RWPE2 (cell line): ENCODE data around the gene ZNF528.

ENCODE experiments used
- ATAC-seq: fragments of 200-7000 bp; cut with Tn5 transposase; 3 replicates; pipeline ENCODE4 v1.9.1; 2021; ENCODE audit warnings: low read depth
- DNase-seq: peaks from one replicate; pipeline ENCODE4 v3.0.0-alpha.2; 2020; ENCODE audit warnings: low spot score
- H3K27ac ChIP-seq: fragments of 450-650 bp; 2 replicates; pipeline ENCODE4 v1.5.1; 2017; ENCODE audit warnings: mild to moderate bottlenecking; ENCODE audit not compliant: poor library complexity, severe bottlenecking
- H3K27me3 ChIP-seq: fragments of 250-450 bp; sonication (Bioruptor Pico); 2 replicates; pipeline ENCODE4 v1.5.1; 2021; ENCODE audit warnings: mild to moderate bottlenecking, moderate library complexity; ENCODE audit not compliant: insufficient read depth, poor library complexity, severe bottlenecking
- H3K36me3 ChIP-seq: fragments of 250-450 bp; sonication (Bioruptor Pico); 2 replicates; pipeline ENCODE4 v1.5.1; 2020; ENCODE audit warnings: low read depth, mild to moderate bottlenecking, moderate library complexity
- H3K4me1 ChIP-seq: fragments of 250-450 bp; sonication (Bioruptor Pico); 2 replicates; pipeline ENCODE4 v1.5.1; 2021; ENCODE audit warnings: mild to moderate bottlenecking, moderate library complexity; ENCODE audit not compliant: insufficient read depth, poor library complexity, severe bottlenecking
- H3K4me3 ChIP-seq: fragments of 250-450 bp; sonication (Bioruptor Pico); 2 replicates; pipeline ENCODE4 v1.5.1; 2021; ENCODE audit warnings: mild to moderate bottlenecking, moderate library complexity; ENCODE audit not compliant: severe bottlenecking
- H3K9me3 ChIP-seq: fragments of 250-450 bp; sonication (Bioruptor Pico); 2 replicates; pipeline ENCODE4 v1.5.1; 2021; ENCODE audit warnings: mild to moderate bottlenecking, moderate library complexity; ENCODE audit not compliant: severe bottlenecking
- TF ChIP-seq, protein P1 (sequence below): fragments of 450-650 bp; IDR thresholded peaks from one replicate; pipeline ENCODE4 v1.5.1; 2017; ENCODE audit warnings: mild to moderate bottlenecking, moderate library complexity; ENCODE audit not compliant: poor library complexity, severe bottlenecking

ZNF528 gene

DNA sequence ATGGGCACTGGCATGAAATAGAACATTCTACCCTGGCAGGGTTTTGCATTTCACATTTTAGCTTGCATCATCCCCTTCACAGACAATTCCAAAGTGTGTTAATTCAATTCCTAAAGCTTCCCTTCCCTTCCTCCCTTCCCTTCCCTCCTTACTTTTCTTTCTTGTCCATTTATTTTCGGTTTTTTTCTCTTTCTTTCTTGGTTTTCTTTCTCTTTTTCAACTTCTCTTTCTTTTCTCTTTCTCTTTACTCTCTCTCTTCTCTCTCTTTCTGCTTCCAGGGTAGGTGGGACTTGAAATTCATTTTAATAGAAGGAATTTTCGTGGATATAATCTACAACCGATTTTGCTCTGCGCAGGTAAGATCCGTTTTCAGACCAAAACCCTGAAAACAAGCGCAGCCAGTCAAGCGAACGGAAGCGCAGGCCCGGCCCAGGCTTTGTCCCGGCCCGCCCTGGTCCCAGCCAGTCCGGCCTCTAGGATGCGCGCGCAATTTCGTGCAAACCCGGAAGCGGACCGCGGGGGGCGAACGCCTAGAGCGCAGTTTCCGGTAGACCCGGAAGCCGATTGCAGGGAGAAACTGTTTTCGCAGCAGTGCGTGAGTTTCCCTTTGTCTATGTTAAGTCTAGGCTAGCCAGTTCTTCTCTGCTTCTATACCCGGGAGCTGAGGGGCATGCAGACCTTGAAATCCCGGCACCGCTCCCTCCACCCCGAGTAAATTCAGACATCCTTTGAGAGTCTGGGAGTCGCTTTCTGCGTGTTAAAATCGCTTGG lies at the start of gene ZNF528:
ZNF528 (plus strand) TSS at position 540 of the 771 bp plus-strand sequence. CDS start 4,165 bp downstream, outside the sequence.
- Histone ChIP-seq H3K27ac (peak within 1 kb of the TSS; percentile 43), H3K27me3 (no peaks in the 10 kb centered on the region), H3K36me3 (no peaks in the 10 kb centered on the region), H3K9me3 (no peaks in the 10 kb centered on the region), H3K4me1 (no peaks in the 10 kb centered on the region), H3K4me3 (peak within 1 kb of the TSS; percentile 54)
- TF ChIP-seq, protein P1, sequence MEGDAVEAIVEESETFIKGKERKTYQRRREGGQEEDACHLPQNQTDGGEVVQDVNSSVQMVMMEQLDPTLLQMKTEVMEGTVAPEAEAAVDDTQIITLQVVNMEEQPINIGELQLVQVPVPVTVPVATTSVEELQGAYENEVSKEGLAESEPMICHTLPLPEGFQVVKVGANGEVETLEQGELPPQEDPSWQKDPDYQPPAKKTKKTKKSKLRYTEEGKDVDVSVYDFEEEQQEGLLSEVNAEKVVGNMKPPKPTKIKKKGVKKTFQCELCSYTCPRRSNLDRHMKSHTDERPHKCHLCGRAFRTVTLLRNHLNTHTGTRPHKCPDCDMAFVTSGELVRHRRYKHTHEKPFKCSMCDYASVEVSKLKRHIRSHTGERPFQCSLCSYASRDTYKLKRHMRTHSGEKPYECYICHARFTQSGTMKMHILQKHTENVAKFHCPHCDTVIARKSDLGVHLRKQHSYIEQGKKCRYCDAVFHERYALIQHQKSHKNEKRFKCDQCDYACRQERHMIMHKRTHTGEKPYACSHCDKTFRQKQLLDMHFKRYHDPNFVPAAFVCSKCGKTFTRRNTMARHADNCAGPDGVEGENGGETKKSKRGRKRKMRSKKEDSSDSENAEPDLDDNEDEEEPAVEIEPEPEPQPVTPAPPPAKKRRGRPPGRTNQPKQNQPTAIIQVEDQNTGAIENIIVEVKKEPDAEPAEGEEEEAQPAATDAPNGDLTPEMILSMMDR = no peak
- ATAC-seq (peak; percentile 98), DNase-seq (peak; percentile 93)

DNA sequence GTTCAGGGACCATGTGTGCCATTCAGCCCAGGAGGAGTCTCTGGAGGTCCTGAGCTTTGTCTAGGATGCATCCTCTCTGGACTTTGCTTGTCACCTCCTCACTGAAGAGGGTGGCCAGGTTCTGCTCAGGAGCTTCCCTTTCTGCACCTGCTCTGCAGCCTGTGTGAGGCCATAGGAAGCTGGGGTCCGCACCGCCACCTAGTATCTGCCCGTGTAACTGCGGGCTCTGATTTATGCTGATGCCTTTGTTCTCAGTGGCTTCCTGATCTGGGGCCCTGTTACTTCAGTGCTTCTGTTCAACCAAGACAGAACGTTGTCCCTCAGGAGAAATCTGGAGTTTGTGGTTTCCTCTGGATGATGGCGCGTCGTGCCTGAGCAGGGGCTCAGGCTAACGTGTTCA lies 46.1 kb upstream of the ZNF528 start:
- TF ChIP-seq, protein P1 = no peak
- no peaks in the 10 kb centered on the region for H3K9me3 ChIP-seq
- H3K27me3 ChIP-seq = no peaks in the 10 kb centered on the region
- ATAC-seq = no peak
- DNase-seq = no peak
- no peak overlapping the region for H3K4me3 ChIP-seq
- H3K4me1 ChIP-seq = no peaks in the 10 kb centered on the region
- H3K36me3 ChIP-seq = no peaks in the 10 kb centered on the region
- H3K27ac ChIP-seq = no peak overlapping the region

DNA sequence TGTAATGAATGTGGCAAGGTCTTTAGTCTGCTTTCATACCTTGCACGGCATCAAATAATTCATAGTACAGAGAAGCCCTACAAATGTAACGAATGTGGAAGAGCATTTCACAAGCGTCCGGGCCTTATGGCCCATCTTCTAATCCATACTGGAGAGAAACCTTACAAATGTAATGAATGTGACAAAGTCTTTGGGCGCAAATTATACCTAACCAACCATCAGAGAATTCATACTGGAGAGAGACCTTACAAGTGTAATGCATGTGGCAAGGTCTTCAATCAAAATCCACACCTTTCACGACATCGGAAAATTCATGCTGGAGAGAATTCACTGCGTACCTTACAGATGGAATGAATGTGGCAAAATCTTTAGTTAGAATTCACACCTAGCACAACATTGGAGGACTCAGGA lies 31.2 kb upstream of the ZNF528 start:
- no peak overlapping the region for H3K4me3 ChIP-seq
- ATAC-seq = no peak
- H3K4me1 ChIP-seq = no peaks in the 10 kb centered on the region
- DNase-seq = no peak
- H3K27ac ChIP-seq = no peak overlapping the region
- H3K9me3 ChIP-seq = peaks cover 15% of the 10 kb centered on the region
- H3K27me3 ChIP-seq = no peaks in the 10 kb centered on the region
- H3K36me3 ChIP-seq = no peaks in the 10 kb centered on the region
- TF ChIP-seq, protein P1 = no peak

DNA sequence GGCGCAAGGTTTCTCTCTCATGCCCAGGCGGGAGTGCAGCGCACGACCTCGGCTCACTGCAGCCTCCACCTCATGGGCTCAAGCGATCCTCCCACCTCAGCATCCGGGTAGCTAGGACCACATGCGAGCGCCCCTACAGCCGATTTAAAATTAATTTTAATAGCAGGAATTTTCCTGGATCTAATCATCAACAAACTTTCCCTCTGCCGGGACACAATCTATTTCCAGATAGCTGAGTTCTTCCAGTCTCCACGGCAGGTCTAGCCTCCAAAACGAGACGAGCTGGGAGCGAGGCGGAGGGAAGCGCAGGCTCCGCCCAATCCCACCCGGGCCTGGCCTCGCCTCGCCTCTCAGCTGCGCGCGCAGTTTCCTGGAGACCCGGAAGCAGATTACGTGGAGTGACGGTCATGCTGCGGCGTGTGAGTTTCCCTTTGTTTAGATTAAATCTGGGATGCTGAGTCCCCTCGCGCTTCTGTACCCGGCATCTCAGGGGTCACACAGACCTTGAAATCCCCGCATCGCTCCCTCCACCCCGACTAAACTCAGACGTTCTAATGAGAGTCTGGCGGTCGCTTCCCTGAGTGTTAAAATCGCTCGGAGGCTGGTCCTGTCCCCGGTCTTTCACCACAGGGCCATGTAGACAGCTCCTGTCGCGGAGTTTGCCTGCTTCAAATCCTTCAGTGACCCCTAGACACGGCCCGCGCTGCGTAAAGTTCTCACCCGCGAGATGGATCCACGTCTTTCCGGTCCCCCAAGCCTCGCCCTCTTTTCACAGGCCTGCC lies 27.9 kb upstream of the ZNF528 start, which contains the start of gene ZNF880:
ZNF880 (plus strand) TSS at position 365 of the 782 bp plus-strand sequence; CDS start at position 408, 43 bp downstream.
- peak within 1 kb of the TSS; percentile 73 for H3K27ac ChIP-seq
- ATAC-seq = peak; percentile 98
- peaks cover 12% of the 10 kb centered on the region for H3K9me3 ChIP-seq
- TF ChIP-seq, protein P1 = no peak
- 0 out of 2 replicates have a peak, but pooled peaks cover 8% of the 10 kb centered on the region for H3K36me3 ChIP-seq
- H3K4me3 ChIP-seq = peak within 1 kb of the TSS; percentile 50
- peak; percentile 88 for DNase-seq
- H3K27me3 ChIP-seq = no peaks in the 10 kb centered on the region
- no peaks in the 10 kb centered on the region for H3K4me1 ChIP-seq
